T-helper 1 cell treated with Interleukin-12 subunit alpha and Interleukin-12 subunit beta and Interleukin-4 antibody, amounts not matched to agents 30 ng/mL and 1 ng/mL, for 36 hours (primary cell): ENCODE data around the gene MAN1B1. TPM values are rescaled to one million over a fixed set of nuclear protein-coding genes. Genes with fewer than 3 reads are reported as not detected.

Experiments
- intact Hi-C: fragments of 100-400 bp; cut with micrococcal nuclease; formaldehyde crosslinking; loops from one replicate; pipeline ENCODE4 v1.15.1; 2024
- total RNA-seq: library from RNA; stranded (reverse); gene quantifications from 2 replicates; pipeline ENCODE4 v1.2.3, GENCODE V29; 2022

Gene MAN1B1
- total RNA-seq, 1 donor from 2014 or later = 54.3 TPM

- intact Hi-C loops = loop anchor here (10.0 kb wide), 1 partner anchor 471 kb away; the partner anchor contains the start of genes MRPL41 and PNPLA7
Measured at GRCh38 chr9:137083394-137084004, 3.3 kb upstream of the MAN1B1 start.

GRCh38 chr9:137084526-137084925 lies 2.3 kb upstream of the MAN1B1 start:
- intact Hi-C loops = loop anchor here (10.0 kb wide), 1 partner anchor 470 kb away; the partner anchor contains the start of genes MRPL41 and PNPLA7

- intact Hi-C loops = loop anchor here (1.0 to 10.0 kb wide), 16 partner anchors 9 to 603 kb away; partner anchors contain the start of genes FBXW5, MRPL41, NELFB and PAXX
Measured at GRCh38 chr9:137085920-137086530, 760 bp upstream of the MAN1B1 start.

- intact Hi-C loops = loop anchor here (1.0 to 10.0 kb wide), 10 partner anchors 8 to 605 kb away; partner anchors contain the start of genes MRPL41, NDOR1, PAXX and PNPLA7
Measured at GRCh38 chr9:137087409-137087925, 682 bp downstream of the MAN1B1 start.

- intact Hi-C loops = loop anchor here (5.0 to 10.0 kb wide), 3 partner anchors 96 to 467 kb away; partner anchors contain the start of genes MRPL41, PAXX, PNPLA7 and TRAF2
Measured at GRCh38 chr9:137088121-137088520, 1.3 kb downstream of the MAN1B1 start.

GRCh38 chr9:137089232-137089947 lies 2.6 kb downstream of the MAN1B1 start:
- intact Hi-C loops = loop anchor here (5.0 to 10.0 kb wide), 3 partner anchors 97 to 465 kb away; partner anchors contain the start of genes MRPL41, PAXX, PNPLA7 and TRAF2

GRCh38 chr9:137095664-137096517 lies 9.1 kb downstream of the MAN1B1 start:
- intact Hi-C loops = loop anchor here (1.0 to 2.0 kb wide), 8 partner anchors 9 to 305 kb away; partner anchors contain the start of genes DPP7, RNF224, SAPCD2 and TMEM141

- intact Hi-C loops = loop anchor here (1.0 kb wide), 1 partner anchor 215 kb away; no protein-coding TSS in a partner anchor
Measured at GRCh38 chr9:137096785-137097546, 10.2 kb downstream of the MAN1B1 start.

GRCh38 chr9:137097761-137098462 lies 11.1 kb downstream of the MAN1B1 start:
- intact Hi-C loops = no loop called here

GRCh38 chr9:137099231-137099630 lies 12.4 kb downstream of the MAN1B1 start:
- intact Hi-C loops = no loop called here

- intact Hi-C loops = no loop called here
Measured at GRCh38 chr9:137103206-137103999, 16.6 kb downstream of the MAN1B1 start.

GRCh38 chr9:137105814-137106661 lies 19.3 kb downstream of the MAN1B1 start:
- intact Hi-C loops = no loop called here

- intact Hi-C loops = no loop called here
Measured at GRCh38 chr9:137106662-137107250, 20.0 kb downstream of the MAN1B1 start.

GRCh38 chr9:137107312-137107921 lies 20.6 kb downstream of the MAN1B1 start:
- intact Hi-C loops = no loop called here

- intact Hi-C loops = no loop called here
Measured at GRCh38 chr9:137107982-137108381, 21.2 kb downstream of the MAN1B1 start.

GRCh38 chr9:137108608-137109249 lies 21.9 kb downstream of the MAN1B1 start:
- intact Hi-C loops = no loop called here
